Ovary (tissue), 3 donors: ENCODE results near the gene STEAP3.

ENCODE experiments used
- EP300 ChIP-seq: sonication (generic); formaldehyde crosslinking; IDR thresholded peaks from one replicate; pipeline ENCODE4 v1.6.1; 2017; ENCODE audit warnings: antibody characterized with exemption
- TF ChIP-seq, protein P1 (sequence below), 3 donors: fragments of 450-650 bp in 2 of 3; fragments of 200-600 bp in 1 of 3; IDR thresholded peaks; one replicate each; pipeline versions ENCODE4 v1.5.1 to v1.8.0; 2016 to 2022; ENCODE audit warnings: antibody characterized with exemption in 3 of 3, mild to moderate bottlenecking in 1 of 3
- donor health status: DM: no; HTN: no; CAD: no.

DNA sequence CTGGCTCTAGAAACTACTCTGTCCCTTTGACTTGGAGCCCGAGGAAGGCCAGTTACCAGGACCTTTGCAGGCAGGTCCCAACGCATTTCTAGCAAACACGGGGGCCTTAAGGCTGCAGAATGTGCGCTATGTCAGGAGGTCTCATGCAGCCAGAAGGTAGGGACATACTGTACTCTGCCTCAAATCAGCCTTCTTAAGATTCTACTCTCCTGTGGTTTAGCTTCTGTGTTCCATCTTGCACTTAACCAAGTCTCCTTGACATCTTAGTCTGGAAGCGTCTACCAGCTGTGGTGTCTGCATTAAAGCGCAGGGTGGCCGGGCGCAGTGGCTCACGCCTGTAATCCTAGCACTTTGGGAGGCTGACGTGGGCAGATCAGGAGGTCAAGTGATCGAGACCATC lies 65.5 kb downstream of the STEAP3 start:
- TF ChIP-seq EP300, result no peak
- TF ChIP-seq, protein P1, sequence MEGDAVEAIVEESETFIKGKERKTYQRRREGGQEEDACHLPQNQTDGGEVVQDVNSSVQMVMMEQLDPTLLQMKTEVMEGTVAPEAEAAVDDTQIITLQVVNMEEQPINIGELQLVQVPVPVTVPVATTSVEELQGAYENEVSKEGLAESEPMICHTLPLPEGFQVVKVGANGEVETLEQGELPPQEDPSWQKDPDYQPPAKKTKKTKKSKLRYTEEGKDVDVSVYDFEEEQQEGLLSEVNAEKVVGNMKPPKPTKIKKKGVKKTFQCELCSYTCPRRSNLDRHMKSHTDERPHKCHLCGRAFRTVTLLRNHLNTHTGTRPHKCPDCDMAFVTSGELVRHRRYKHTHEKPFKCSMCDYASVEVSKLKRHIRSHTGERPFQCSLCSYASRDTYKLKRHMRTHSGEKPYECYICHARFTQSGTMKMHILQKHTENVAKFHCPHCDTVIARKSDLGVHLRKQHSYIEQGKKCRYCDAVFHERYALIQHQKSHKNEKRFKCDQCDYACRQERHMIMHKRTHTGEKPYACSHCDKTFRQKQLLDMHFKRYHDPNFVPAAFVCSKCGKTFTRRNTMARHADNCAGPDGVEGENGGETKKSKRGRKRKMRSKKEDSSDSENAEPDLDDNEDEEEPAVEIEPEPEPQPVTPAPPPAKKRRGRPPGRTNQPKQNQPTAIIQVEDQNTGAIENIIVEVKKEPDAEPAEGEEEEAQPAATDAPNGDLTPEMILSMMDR (IDR thresholded peaks at IDR 0.05), result no peak
